ENCODE data around the gene LIMK1.

LIMK1 gene

GRCh38 chr7:74057216-74057925 lies 26.2 kb upstream of the LIMK1 start:
- H3K27ac ChIP-seq (ENCODE audit: low read length): no peak overlapping the region
- H3K36me3 ChIP-seq (ENCODE audit: control insufficient read depth in 2 of 2, insufficient read depth in 2 of 2, low read length in 2 of 2): peaks cover 10 to 24% of the 10 kb centered on the region in 2 donors
- H3K9me3 ChIP-seq (ENCODE audit: control insufficient read depth in 2 of 2, low read length in 2 of 2): no peaks in the 10 kb centered on the region
- peaks cover 29% of the 10 kb centered on the region for H3K4me1 ChIP-seq (ENCODE audit: control insufficient read depth, insufficient read depth, low read length)
- H3K4me3 ChIP-seq (ENCODE audit: low read length in 2 of 2): no peak overlapping the region
- H3K9ac ChIP-seq (ENCODE audit: low read length in 2 of 2): no peak overlapping the region
- H3K27me3 ChIP-seq (ENCODE audit: control insufficient read depth in 1 of 2, insufficient read depth in 2 of 2, low read length in 2 of 2): no peaks in the 10 kb centered on the region

GRCh38 chr7:74057987-74058386 lies 25.6 kb upstream of the LIMK1 start:
- no peaks in the 10 kb centered on the region for H3K27me3 ChIP-seq (ENCODE audit: control insufficient read depth in 1 of 2, insufficient read depth in 2 of 2, low read length in 2 of 2)
- H3K27ac ChIP-seq (ENCODE audit: low read length): no peak overlapping the region
- peaks cover 8 to 21% of the 10 kb centered on the region in 2 donors for H3K36me3 ChIP-seq (ENCODE audit: control insufficient read depth in 2 of 2, insufficient read depth in 2 of 2, low read length in 2 of 2)
- no peaks in the 10 kb centered on the region for H3K9me3 ChIP-seq (ENCODE audit: control insufficient read depth in 2 of 2, low read length in 2 of 2)
- H3K4me1 ChIP-seq (ENCODE audit: control insufficient read depth, insufficient read depth, low read length): peaks cover 33% of the 10 kb centered on the region
- H3K4me3 ChIP-seq (ENCODE audit: low read length in 2 of 2): no peak overlapping the region
- H3K9ac ChIP-seq (ENCODE audit: low read length in 2 of 2): no peak overlapping the region

GRCh38 chr7:74058486-74058885 lies 25.1 kb upstream of the LIMK1 start:
- no peak overlapping the region for H3K27ac ChIP-seq (ENCODE audit: low read length)
- no peak overlapping the region for H3K9ac ChIP-seq (ENCODE audit: low read length in 2 of 2)
- H3K36me3 ChIP-seq (ENCODE audit: control insufficient read depth in 2 of 2, insufficient read depth in 2 of 2, low read length in 2 of 2): peaks cover 5 to 18% of the 10 kb centered on the region in 2 donors
- H3K4me1 ChIP-seq (ENCODE audit: control insufficient read depth, insufficient read depth, low read length): peaks cover 33% of the 10 kb centered on the region
- no peak overlapping the region for H3K4me3 ChIP-seq (ENCODE audit: low read length in 2 of 2)
- no peaks in the 10 kb centered on the region for H3K9me3 ChIP-seq (ENCODE audit: control insufficient read depth in 2 of 2, low read length in 2 of 2)
- no peaks in the 10 kb centered on the region for H3K27me3 ChIP-seq (ENCODE audit: control insufficient read depth in 1 of 2, insufficient read depth in 2 of 2, low read length in 2 of 2)

GRCh38 chr7:74059037-74059436 lies 24.6 kb upstream of the LIMK1 start:
- H3K9me3 ChIP-seq (ENCODE audit: control insufficient read depth in 2 of 2, low read length in 2 of 2): no peaks in the 10 kb centered on the region
- H3K4me3 ChIP-seq (ENCODE audit: low read length in 2 of 2): no peak overlapping the region
- H3K4me1 ChIP-seq (ENCODE audit: control insufficient read depth, insufficient read depth, low read length): peaks cover 33% of the 10 kb centered on the region
- no peaks in the 10 kb centered on the region for H3K27me3 ChIP-seq (ENCODE audit: control insufficient read depth in 1 of 2, insufficient read depth in 2 of 2, low read length in 2 of 2)
- H3K27ac ChIP-seq (ENCODE audit: low read length): no peak overlapping the region
- H3K36me3 ChIP-seq (ENCODE audit: control insufficient read depth in 2 of 2, insufficient read depth in 2 of 2, low read length in 2 of 2): peaks cover 0 to 17% of the 10 kb centered on the region in 2 donors
- H3K9ac ChIP-seq (ENCODE audit: low read length in 2 of 2): no peak overlapping the region

GRCh38 chr7:74059681-74060588 lies 23.7 kb upstream of the LIMK1 start:
- H3K36me3 ChIP-seq (ENCODE audit: control insufficient read depth in 2 of 2, insufficient read depth in 2 of 2, low read length in 2 of 2): peaks cover 0 to 14% of the 10 kb centered on the region in 2 donors
- no peak overlapping the region for H3K4me3 ChIP-seq (ENCODE audit: low read length in 2 of 2)
- H3K9ac ChIP-seq (ENCODE audit: low read length in 2 of 2): no peak overlapping the region
- peak overlapping the region; percentile 94 for H3K27ac ChIP-seq (ENCODE audit: low read length)
- peaks cover 33% of the 10 kb centered on the region for H3K4me1 ChIP-seq (ENCODE audit: control insufficient read depth, insufficient read depth, low read length)
- H3K9me3 ChIP-seq (ENCODE audit: control insufficient read depth in 2 of 2, low read length in 2 of 2): no peaks in the 10 kb centered on the region
- H3K27me3 ChIP-seq (ENCODE audit: control insufficient read depth in 1 of 2, insufficient read depth in 2 of 2, low read length in 2 of 2): no peaks in the 10 kb centered on the region

GRCh38 chr7:74061840-74062539 lies 21.6 kb upstream of the LIMK1 start:
- Histone ChIP-seq H3K27ac (ENCODE audit: low read length) (peak overlapping the region; percentile 94), H3K36me3 (ENCODE audit: control insufficient read depth in 2 of 2, insufficient read depth in 2 of 2, low read length in 2 of 2) (peaks cover 0 to 13% of the 10 kb centered on the region in 2 donors), H3K9me3 (ENCODE audit: control insufficient read depth in 2 of 2, low read length in 2 of 2) (no peaks in the 10 kb centered on the region), H3K27me3 (ENCODE audit: control insufficient read depth in 1 of 2, insufficient read depth in 2 of 2, low read length in 2 of 2) (no peaks in the 10 kb centered on the region), H3K9ac (ENCODE audit: low read length in 2 of 2) (peak overlapping the region; percentile 37 to 82), H3K4me3 (ENCODE audit: low read length in 2 of 2) (peak overlapping the region in 1 of 2 donors; percentile 66), H3K4me1 (ENCODE audit: control insufficient read depth, insufficient read depth, low read length) (peaks cover 33% of the 10 kb centered on the region)

- H3K9me3 ChIP-seq (ENCODE audit: control insufficient read depth in 2 of 2, low read length in 2 of 2): no peaks in the 10 kb centered on the region
- peaks cover 0 to 13% of the 10 kb centered on the region in 2 donors for H3K36me3 ChIP-seq (ENCODE audit: control insufficient read depth in 2 of 2, insufficient read depth in 2 of 2, low read length in 2 of 2)
These were observed 20.4 kb upstream of the LIMK1 start for GRCh38 chr7:74063223-74063641.

GRCh38 chr7:74063646-74064045 lies 20.0 kb upstream of the LIMK1 start:
- no peak overlapping the region for H3K4me3 ChIP-seq (ENCODE audit: low read length in 2 of 2)
- H3K9me3 ChIP-seq (ENCODE audit: control insufficient read depth in 2 of 2, low read length in 2 of 2): no peaks in the 10 kb centered on the region
- H3K36me3 ChIP-seq (ENCODE audit: control insufficient read depth in 2 of 2, insufficient read depth in 2 of 2, low read length in 2 of 2): peaks cover 0 to 13% of the 10 kb centered on the region in 2 donors
- H3K27me3 ChIP-seq (ENCODE audit: control insufficient read depth in 1 of 2, insufficient read depth in 2 of 2, low read length in 2 of 2): no peaks in the 10 kb centered on the region
- peaks cover 38% of the 10 kb centered on the region for H3K4me1 ChIP-seq (ENCODE audit: control insufficient read depth, insufficient read depth, low read length)
- H3K9ac ChIP-seq (ENCODE audit: low read length in 2 of 2): no peak overlapping the region
- H3K27ac ChIP-seq (ENCODE audit: low read length): no peak overlapping the region

More at GRCh38 chr7:74063223-74063641, 20.4 kb upstream of the LIMK1 start:
- Histone ChIP-seq H3K9ac (ENCODE audit: low read length in 2 of 2) (no peak overlapping the region), H3K27me3 (ENCODE audit: control insufficient read depth in 1 of 2, insufficient read depth in 2 of 2, low read length in 2 of 2) (no peaks in the 10 kb centered on the region), H3K4me1 (ENCODE audit: control insufficient read depth, insufficient read depth, low read length) (peaks cover 38% of the 10 kb centered on the region), H3K27ac (ENCODE audit: low read length) (no peak overlapping the region), H3K4me3 (ENCODE audit: low read length in 2 of 2) (no peak overlapping the region)

GRCh38 chr7:74064696-74065095 lies 18.9 kb upstream of the LIMK1 start:
- Histone ChIP-seq H3K27ac (ENCODE audit: low read length) (no peak overlapping the region), H3K27me3 (ENCODE audit: control insufficient read depth in 1 of 2, insufficient read depth in 2 of 2, low read length in 2 of 2) (no peaks in the 10 kb centered on the region), H3K9ac (ENCODE audit: low read length in 2 of 2) (no peak overlapping the region), H3K4me3 (ENCODE audit: low read length in 2 of 2) (no peak overlapping the region), H3K4me1 (ENCODE audit: control insufficient read depth, insufficient read depth, low read length) (peaks cover 36% of the 10 kb centered on the region), H3K9me3 (ENCODE audit: control insufficient read depth in 2 of 2, low read length in 2 of 2) (no peaks in the 10 kb centered on the region), H3K36me3 (ENCODE audit: control insufficient read depth in 2 of 2, insufficient read depth in 2 of 2, low read length in 2 of 2) (peaks cover 0 to 13% of the 10 kb centered on the region in 2 donors)

- Histone ChIP-seq H3K9me3 (ENCODE audit: control insufficient read depth in 2 of 2, low read length in 2 of 2) (no peaks in the 10 kb centered on the region), H3K9ac (ENCODE audit: low read length in 2 of 2) (no peak overlapping the region), H3K27me3 (ENCODE audit: control insufficient read depth in 1 of 2, insufficient read depth in 2 of 2, low read length in 2 of 2) (no peaks in the 10 kb centered on the region), H3K4me1 (ENCODE audit: control insufficient read depth, insufficient read depth, low read length) (peaks cover 16% of the 10 kb centered on the region), H3K4me3 (ENCODE audit: low read length in 2 of 2) (no peak overlapping the region), H3K36me3 (ENCODE audit: control insufficient read depth in 2 of 2, insufficient read depth in 2 of 2, low read length in 2 of 2) (peaks cover 0 to 8% of the 10 kb centered on the region in 2 donors), H3K27ac (ENCODE audit: low read length) (no peak overlapping the region)
These were observed 17.0 kb upstream of the LIMK1 start for GRCh38 chr7:74066626-74067025.

Measured in stomach smooth muscle (tissue), 2 donors.